HepG2 (cell line): Measurements from ENCODE around the gene FBXO33.

Source experiments
- EP300 ChIP-seq, 3 experiments: sonication (generic) in 1 of 3; formaldehyde crosslinking in 1 of 3; IDR thresholded peaks; 2 replicates each; pipeline versions ENCODE4 v1.5.1 to v1.6.1; 2011 to 2020; ENCODE audit warnings: low read depth in 2 of 3, low read length in 2 of 3, borderline replicate concordance in 1 of 3, improper control_type of control experiment in 1 of 3, mild to moderate bottlenecking in 1 of 3, missing genetic modification reagents in 1 of 3, moderate library complexity in 1 of 3
- ETS1 ChIP-seq: sonication (generic); formaldehyde crosslinking; IDR thresholded peaks from 2 replicates; pipeline ENCODE4 v1.4.0; 2020; ENCODE audit warnings: missing genetic modification reagents
- EZH2 ChIP-seq: conservative IDR thresholded peaks from 2 replicates; pipeline ENCODE4 v1.6.1; 2012; ENCODE audit warnings: mild to moderate bottlenecking, low read depth, low read length, moderate library complexity
- KLF6 ChIP-seq: IDR thresholded peaks from 2 replicates; pipeline ENCODE4 v1.8.0; 2016; ENCODE audit warnings: missing biosample characterization, missing genetic modification reagents
- MED8 ChIP-seq: sonication (generic); formaldehyde crosslinking; IDR thresholded peaks from 2 replicates; pipeline ENCODE4 v1.8.1; 2023; ENCODE audit warnings: mild to moderate bottlenecking, missing genetic modification reagents; ENCODE audit not compliant: insufficient replicate concordance
- NFYB ChIP-seq: sonication (generic); formaldehyde crosslinking; IDR thresholded peaks from 2 replicates; pipeline ENCODE4 v1.4.0; 2020; ENCODE audit warnings: missing genetic modification reagents
- RBAK ChIP-seq: sonication (generic); formaldehyde crosslinking; IDR thresholded peaks from 2 replicates; pipeline ENCODE4 v1.5.1; 2020; ENCODE audit warnings: mild to moderate bottlenecking, missing genetic modification reagents
- TAF1 ChIP-seq: sonication (generic); formaldehyde crosslinking; IDR thresholded peaks from 2 replicates; pipeline ENCODE4 v1.4.0; 2020; ENCODE audit warnings: missing genetic modification reagents
- ZFP37 ChIP-seq: sonication (generic); formaldehyde crosslinking; IDR thresholded peaks from 2 replicates; pipeline ENCODE4 v1.4.0; 2020; ENCODE audit warnings: missing genetic modification reagents, borderline replicate concordance
- ZNF484 ChIP-seq: sonication (generic); formaldehyde crosslinking; IDR thresholded peaks from 2 replicates; pipeline ENCODE4 v1.5.1; 2020; ENCODE audit warnings: mild to moderate bottlenecking, low read depth, missing genetic modification reagents, borderline replicate concordance
- ZNF512B ChIP-seq: sonication (generic); formaldehyde crosslinking; IDR thresholded peaks from 2 replicates; pipeline ENCODE4 v1.5.1; 2020; ENCODE audit warnings: missing genetic modification reagents, mild to moderate bottlenecking, borderline replicate concordance
- ZNF800 ChIP-seq: sonication (generic); formaldehyde crosslinking; IDR thresholded peaks from 2 replicates; pipeline ENCODE4 v1.4.0; 2020; ENCODE audit warnings: missing genetic modification reagents
- TF ChIP-seq, protein P1 (sequence below): sonication (generic); formaldehyde crosslinking; IDR thresholded peaks from 2 replicates; pipeline ENCODE4 v1.5.0; 2020; ENCODE audit warnings: mild to moderate bottlenecking, missing genetic modification reagents, moderate library complexity
- TF ChIP-seq, protein P2 (sequence below): sonication (generic); formaldehyde crosslinking; IDR thresholded peaks from 2 replicates; pipeline ENCODE4 v1.4.0; 2020; ENCODE audit warnings: mild to moderate bottlenecking, missing genetic modification reagents

DNA sequence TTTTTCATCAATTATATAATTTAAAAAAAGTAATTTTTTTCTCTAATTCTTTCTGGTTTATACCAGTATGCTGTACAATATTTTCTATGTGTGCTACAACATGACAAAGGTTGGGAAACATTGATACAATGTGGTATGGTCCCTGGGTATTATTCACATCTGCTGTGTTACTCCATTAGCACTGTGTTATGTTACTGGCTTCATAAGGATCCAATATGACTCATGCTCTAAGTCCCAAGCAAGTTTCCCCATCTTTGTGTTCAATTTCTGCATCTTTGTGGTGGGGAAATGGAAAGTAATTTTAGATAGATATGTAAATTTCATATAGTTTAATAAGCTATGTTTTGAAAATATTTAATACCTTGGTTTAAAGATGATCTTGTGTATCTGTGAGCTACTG lies 35.8 kb downstream of the FBXO33 start:
- TF ChIP-seq, protein P1, sequence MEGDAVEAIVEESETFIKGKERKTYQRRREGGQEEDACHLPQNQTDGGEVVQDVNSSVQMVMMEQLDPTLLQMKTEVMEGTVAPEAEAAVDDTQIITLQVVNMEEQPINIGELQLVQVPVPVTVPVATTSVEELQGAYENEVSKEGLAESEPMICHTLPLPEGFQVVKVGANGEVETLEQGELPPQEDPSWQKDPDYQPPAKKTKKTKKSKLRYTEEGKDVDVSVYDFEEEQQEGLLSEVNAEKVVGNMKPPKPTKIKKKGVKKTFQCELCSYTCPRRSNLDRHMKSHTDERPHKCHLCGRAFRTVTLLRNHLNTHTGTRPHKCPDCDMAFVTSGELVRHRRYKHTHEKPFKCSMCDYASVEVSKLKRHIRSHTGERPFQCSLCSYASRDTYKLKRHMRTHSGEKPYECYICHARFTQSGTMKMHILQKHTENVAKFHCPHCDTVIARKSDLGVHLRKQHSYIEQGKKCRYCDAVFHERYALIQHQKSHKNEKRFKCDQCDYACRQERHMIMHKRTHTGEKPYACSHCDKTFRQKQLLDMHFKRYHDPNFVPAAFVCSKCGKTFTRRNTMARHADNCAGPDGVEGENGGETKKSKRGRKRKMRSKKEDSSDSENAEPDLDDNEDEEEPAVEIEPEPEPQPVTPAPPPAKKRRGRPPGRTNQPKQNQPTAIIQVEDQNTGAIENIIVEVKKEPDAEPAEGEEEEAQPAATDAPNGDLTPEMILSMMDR: no peak
- no peak for TF ChIP-seq KLF6 (CRISPR knock-in tag)
- TF ChIP-seq ZNF512B (CRISPR knock-in tag): no peak
- no peak for TF ChIP-seq ZFP37 (CRISPR knock-in tag)
- no peak for TF ChIP-seq RBAK (CRISPR knock-in tag)
- no peak for TF ChIP-seq NFYB (CRISPR knock-in tag)
- no peak for TF ChIP-seq EZH2
- TF ChIP-seq ETS1: no peak
- TF ChIP-seq ZNF800 (CRISPR knock-in tag): no peak
- TF ChIP-seq, protein P2, sequence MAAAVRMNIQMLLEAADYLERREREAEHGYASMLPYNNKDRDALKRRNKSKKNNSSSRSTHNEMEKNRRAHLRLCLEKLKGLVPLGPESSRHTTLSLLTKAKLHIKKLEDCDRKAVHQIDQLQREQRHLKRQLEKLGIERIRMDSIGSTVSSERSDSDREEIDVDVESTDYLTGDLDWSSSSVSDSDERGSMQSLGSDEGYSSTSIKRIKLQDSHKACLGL (CRISPR knock-in tag): no peak
- no peak for TF ChIP-seq TAF1 (CRISPR knock-in tag)
- TF ChIP-seq EP300 (IDR thresholded peaks at IDR 0.05; ENCODE audit: low read depth in 2 of 2, low read length in 2 of 2): no peak
- no peak for TF ChIP-seq EP300 (CRISPR knock-in tag; IDR thresholded peaks at IDR 0.05; ENCODE audit: borderline replicate concordance)
- TF ChIP-seq MED8 (CRISPR knock-in tag): no peak
- no peak for TF ChIP-seq ZNF484 (CRISPR knock-in tag)
